ENCODE measurements around the gene EFS.

EFS gene

GRCh38 chr14:23408307-23408630 is 43.3 kb upstream of the EFS start:
- H3K4me3 ChIP-seq (ENCODE audit: low read depth, low read length) = no peak overlapping the region
- TF ChIP-seq, protein P1, sequence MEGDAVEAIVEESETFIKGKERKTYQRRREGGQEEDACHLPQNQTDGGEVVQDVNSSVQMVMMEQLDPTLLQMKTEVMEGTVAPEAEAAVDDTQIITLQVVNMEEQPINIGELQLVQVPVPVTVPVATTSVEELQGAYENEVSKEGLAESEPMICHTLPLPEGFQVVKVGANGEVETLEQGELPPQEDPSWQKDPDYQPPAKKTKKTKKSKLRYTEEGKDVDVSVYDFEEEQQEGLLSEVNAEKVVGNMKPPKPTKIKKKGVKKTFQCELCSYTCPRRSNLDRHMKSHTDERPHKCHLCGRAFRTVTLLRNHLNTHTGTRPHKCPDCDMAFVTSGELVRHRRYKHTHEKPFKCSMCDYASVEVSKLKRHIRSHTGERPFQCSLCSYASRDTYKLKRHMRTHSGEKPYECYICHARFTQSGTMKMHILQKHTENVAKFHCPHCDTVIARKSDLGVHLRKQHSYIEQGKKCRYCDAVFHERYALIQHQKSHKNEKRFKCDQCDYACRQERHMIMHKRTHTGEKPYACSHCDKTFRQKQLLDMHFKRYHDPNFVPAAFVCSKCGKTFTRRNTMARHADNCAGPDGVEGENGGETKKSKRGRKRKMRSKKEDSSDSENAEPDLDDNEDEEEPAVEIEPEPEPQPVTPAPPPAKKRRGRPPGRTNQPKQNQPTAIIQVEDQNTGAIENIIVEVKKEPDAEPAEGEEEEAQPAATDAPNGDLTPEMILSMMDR (IDR thresholded peaks at IDR 0.05; ENCODE audit: low read depth, low read length) = no peak

GRCh38 chr14:23407516-23408306 is 42.7 kb upstream of the EFS start, which contains the start of gene MYH6:
MYH6 (minus strand) TSS chr14:23408273; CDS start chr14:23407223, 1,050 bp downstream.
- no peak within 1 kb of the TSS for H3K4me3 ChIP-seq (ENCODE audit: low read depth, low read length)
- TF ChIP-seq, protein P1 (IDR thresholded peaks at IDR 0.05; ENCODE audit: low read depth, low read length) = no peak

- no peak overlapping the region for H3K4me3 ChIP-seq (ENCODE audit: low read depth, low read length)
- TF ChIP-seq, protein P1 (IDR thresholded peaks at IDR 0.05; ENCODE audit: low read depth, low read length) = no peak
Observed at GRCh38 chr14:23406725-23407355, 41.9 kb upstream of the EFS start.

- no peak overlapping the region for H3K4me3 ChIP-seq (ENCODE audit: low read depth, low read length)
- TF ChIP-seq, protein P1 (IDR thresholded peaks at IDR 0.05; ENCODE audit: low read depth, low read length) = no peak
Observed at GRCh38 chr14:23406244-23406643, 41.3 kb upstream of the EFS start.

- TF ChIP-seq, protein P1 (IDR thresholded peaks at IDR 0.05; ENCODE audit: low read depth, low read length) = no peak
- no peak overlapping the region for H3K4me3 ChIP-seq (ENCODE audit: low read depth, low read length)
Observed at GRCh38 chr14:23405516-23406025, 40.6 kb upstream of the EFS start.

DNA sequence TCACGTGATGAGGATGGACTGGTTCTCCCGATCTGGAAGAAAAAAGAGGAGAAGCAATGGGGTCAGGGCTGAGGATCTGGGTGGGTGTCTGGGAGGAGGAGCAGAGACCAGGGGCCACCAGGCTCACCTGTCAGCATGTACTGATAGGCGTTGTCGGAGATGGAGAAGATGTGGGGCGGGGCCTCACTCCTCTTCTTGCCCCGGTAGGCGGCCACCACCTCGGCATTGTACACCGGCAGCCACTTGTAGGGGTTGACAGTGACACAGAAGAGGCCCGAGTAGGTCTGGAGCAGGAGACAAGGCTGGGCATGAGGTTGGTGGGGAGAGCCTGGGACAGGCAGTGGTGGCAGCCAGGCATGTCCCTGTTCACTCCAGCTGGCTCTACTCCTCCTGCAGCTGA is 40.1 kb upstream of the EFS start:
- TF ChIP-seq, protein P1 (IDR thresholded peaks at IDR 0.05; ENCODE audit: low read depth, low read length) = no peak
- H3K4me3 ChIP-seq (ENCODE audit: low read depth, low read length) = no peak overlapping the region

GRCh38 chr14:23404331-23404900 is 39.4 kb upstream of the EFS start:
- no peak overlapping the region for H3K4me3 ChIP-seq (ENCODE audit: low read depth, low read length)
- TF ChIP-seq, protein P1 (IDR thresholded peaks at IDR 0.05; ENCODE audit: low read depth, low read length) = no peak
